Measurements from ENCODE around the gene DRGX.

The DRGX gene

GRCh38 chr10:49398000-49398861, 2.3 kb upstream of the DRGX start:
- peak; percentile 67 for DNase-seq (ENCODE audit: extremely low spot score)
- TF ChIP-seq BHLHE40 (IDR thresholded peaks at IDR 0.05; ENCODE audit: borderline replicate concordance): no peak
- POLR2A ChIA-PET: no interaction called here
- CTCF ChIA-PET: no interaction called here

DNA sequence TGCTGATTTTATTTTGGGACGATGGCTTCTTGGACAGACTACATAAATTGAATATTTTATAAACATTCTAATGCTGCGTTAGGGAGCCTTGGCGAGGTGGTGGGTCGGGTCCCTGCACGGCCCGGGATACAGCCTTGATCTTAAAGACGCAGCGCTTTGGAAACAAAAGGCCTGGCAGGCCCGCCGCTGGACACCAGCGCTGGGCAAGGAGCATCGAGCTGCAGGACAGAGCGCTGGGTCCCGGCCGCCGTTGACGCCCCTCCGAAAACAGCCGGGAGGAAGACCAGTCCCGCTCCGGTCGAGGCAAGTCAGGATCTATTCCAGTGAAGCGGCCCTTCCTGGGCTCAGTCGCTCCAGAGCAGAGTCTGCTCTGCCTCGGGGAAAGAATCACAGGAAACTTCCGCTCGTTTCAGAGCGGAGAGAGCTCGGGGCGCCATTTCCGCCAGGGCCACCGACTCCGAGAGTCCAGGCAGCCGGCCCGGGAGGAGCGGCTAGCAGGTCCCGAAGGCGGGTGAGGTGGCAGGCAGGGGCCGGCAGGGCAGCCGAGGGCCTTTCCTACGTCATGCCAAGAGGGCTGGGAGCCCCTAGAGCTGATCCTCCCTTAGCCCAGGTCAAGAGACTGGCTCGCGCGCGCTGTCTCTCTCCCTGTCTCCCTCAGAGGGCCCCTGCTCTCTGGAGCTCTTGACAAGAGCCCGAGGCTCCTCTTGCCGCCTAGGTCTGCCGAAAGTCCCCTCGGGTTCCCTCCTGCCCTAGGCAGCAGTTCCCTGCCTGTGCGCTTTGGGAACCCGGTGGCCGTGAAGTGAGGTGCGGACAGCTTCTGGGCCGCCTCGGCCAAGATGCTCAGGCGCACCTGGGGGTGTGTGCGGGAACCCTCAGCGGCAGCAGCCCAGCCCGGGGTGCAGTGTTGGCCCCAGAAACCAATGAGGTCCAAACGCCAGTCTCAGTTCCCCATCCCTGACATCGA, 1.4 kb upstream of the DRGX start:
- ChIA-PET POLR2A (no interaction called here), CTCF (no interaction called here)
- TF ChIP-seq TARDBP (IDR thresholded peaks at IDR 0.05) (no peak), SP1 (IDR thresholded peaks at IDR 0.05) (no peak), LEF1 (IDR thresholded peaks at IDR 0.05; ENCODE audit: borderline replicate concordance) (no peak)
- DNase-seq (ENCODE audit: extremely low spot score): no peak

DNA sequence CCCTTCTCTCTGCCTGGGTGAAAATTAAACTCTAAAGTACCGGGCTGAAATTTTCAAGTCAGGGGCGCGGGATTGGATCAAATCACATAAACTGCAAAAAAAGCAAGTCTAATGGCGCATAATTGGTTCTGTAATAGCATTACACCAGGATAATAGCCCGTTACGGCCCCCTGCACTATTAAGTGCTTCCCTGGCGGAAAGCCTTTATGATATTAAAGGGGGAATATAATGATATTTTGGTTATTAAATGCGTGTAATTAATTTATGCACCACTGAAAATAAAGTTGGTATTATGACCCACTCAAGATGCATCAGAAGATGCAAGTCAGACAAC, 744 bp upstream of the DRGX start:
- DNase-seq (ENCODE audit: extremely low spot score): no peak
- no peak for TF ChIP-seq FOXM1 (IDR thresholded peaks at IDR 0.05; ENCODE audit: borderline replicate concordance)
- TF ChIP-seq PKNOX1 (IDR thresholded peaks at IDR 0.05): no peak
- no peak for TF ChIP-seq ELF4 (IDR thresholded peaks at IDR 0.05)
- no peak for TF ChIP-seq CTBP1 (IDR thresholded peaks at IDR 0.05; ENCODE audit: borderline replicate concordance)
- no peak for TF ChIP-seq L3MBTL2 (conservative IDR thresholded peaks at IDR 0.05)
- TF ChIP-seq SP1 (IDR thresholded peaks at IDR 0.05): no peak
- no peak for TF ChIP-seq ARNT (IDR thresholded peaks at IDR 0.05)
- TF ChIP-seq LEF1 (IDR thresholded peaks at IDR 0.05; ENCODE audit: borderline replicate concordance): no peak
- TF ChIP-seq TARDBP (IDR thresholded peaks at IDR 0.05): no peak
- TF ChIP-seq FOXA1 (IDR thresholded peaks at IDR 0.05): no peak
- no peak for TF ChIP-seq HDGF (IDR thresholded peaks at IDR 0.05; ENCODE audit: borderline replicate concordance)
- ChIA-PET POLR2A (no interaction called here), CTCF (no interaction called here)

- TF ChIP-seq PKNOX1 (IDR thresholded peaks at IDR 0.05): no peak
- TF ChIP-seq TARDBP (IDR thresholded peaks at IDR 0.05): no peak
- no peak for TF ChIP-seq L3MBTL2 (conservative IDR thresholded peaks at IDR 0.05)
- no peak for TF ChIP-seq HDGF (IDR thresholded peaks at IDR 0.05; ENCODE audit: borderline replicate concordance)
- TF ChIP-seq ARNT (IDR thresholded peaks at IDR 0.05): no peak
- no peak for TF ChIP-seq FOXA1 (IDR thresholded peaks at IDR 0.05)
- TF ChIP-seq BHLHE40 (IDR thresholded peaks at IDR 0.05; ENCODE audit: borderline replicate concordance): no peak
- no peak for TF ChIP-seq LEF1 (IDR thresholded peaks at IDR 0.05; ENCODE audit: borderline replicate concordance)
- no peak for TF ChIP-seq FOXM1 (IDR thresholded peaks at IDR 0.05; ENCODE audit: borderline replicate concordance)
- TF ChIP-seq ZNF384 (IDR thresholded peaks at IDR 0.05): no peak
- no peak for TF ChIP-seq SP1 (IDR thresholded peaks at IDR 0.05)
- TF ChIP-seq NFRKB (IDR thresholded peaks at IDR 0.05): no peak
- TF ChIP-seq ELF4 (IDR thresholded peaks at IDR 0.05): no peak
- no peak for TF ChIP-seq FOXK2 (IDR thresholded peaks at IDR 0.05)
- no peak for TF ChIP-seq CTBP1 (IDR thresholded peaks at IDR 0.05; ENCODE audit: borderline replicate concordance)
- no peak for TF ChIP-seq SUZ12 (IDR thresholded peaks at IDR 0.05)
- no peak for DNase-seq (ENCODE audit: extremely low spot score)
- ChIA-PET CTCF (no interaction called here), POLR2A (no interaction called here)
Measured at GRCh38 chr10:49394933-49395740, 752 bp downstream of the DRGX start.

DNA sequence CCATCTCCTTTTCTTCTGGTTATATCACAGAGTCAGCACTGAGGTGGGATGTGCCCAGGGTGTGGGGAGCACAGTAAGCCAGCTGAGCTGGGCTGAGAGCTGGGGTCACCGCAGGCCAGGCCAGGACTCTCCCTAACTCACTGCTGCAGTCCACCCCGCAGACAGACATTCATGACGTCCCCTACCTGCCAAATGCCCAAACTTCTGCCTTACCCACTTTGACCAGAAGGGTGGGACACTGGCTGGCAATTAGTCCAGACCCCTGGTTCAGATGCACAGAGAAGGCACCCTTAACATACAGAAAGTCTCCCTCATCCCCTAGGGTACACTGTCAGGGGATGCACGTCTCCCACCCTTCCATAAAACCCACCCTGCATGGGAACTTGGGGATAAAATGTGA, 2.1 kb downstream of the DRGX start:
- CTCF ChIA-PET: no interaction called here

More for the DNA sequence above, 2.1 kb downstream of the DRGX start:
- POLR2A ChIA-PET: no interaction called here
- TF ChIP-seq ARNT (IDR thresholded peaks at IDR 0.05) (no peak), L3MBTL2 (conservative IDR thresholded peaks at IDR 0.05) (no peak), SUZ12 (IDR thresholded peaks at IDR 0.05) (no peak), LEF1 (IDR thresholded peaks at IDR 0.05; ENCODE audit: borderline replicate concordance) (no peak), FOXM1 (IDR thresholded peaks at IDR 0.05; ENCODE audit: borderline replicate concordance) (no peak), ZNF384 (IDR thresholded peaks at IDR 0.05) (no peak), TARDBP (IDR thresholded peaks at IDR 0.05) (no peak), ELF4 (IDR thresholded peaks at IDR 0.05) (no peak), PKNOX1 (IDR thresholded peaks at IDR 0.05) (no peak), BHLHE40 (IDR thresholded peaks at IDR 0.05; ENCODE audit: borderline replicate concordance) (no peak), FOXK2 (IDR thresholded peaks at IDR 0.05) (no peak), HDGF (IDR thresholded peaks at IDR 0.05; ENCODE audit: borderline replicate concordance) (no peak), SP1 (IDR thresholded peaks at IDR 0.05) (no peak), CTBP1 (IDR thresholded peaks at IDR 0.05; ENCODE audit: borderline replicate concordance) (no peak), FOXA1 (IDR thresholded peaks at IDR 0.05) (no peak), NFRKB (IDR thresholded peaks at IDR 0.05) (no peak)
- DNase-seq (ENCODE audit: extremely low spot score): no peak

Measured in HEK293T (cell line).